ENCODE measurements around the gene DAAM2. TPM values are rescaled to one million over a fixed set of nuclear protein-coding genes. Genes with fewer than 3 reads are reported as not detected.

The DAAM2 gene
- total and polyA plus RNA-seq, 9 of the 15 experiments (the other 6 are each of a cell fraction or from before 2014, with no cell fraction given) = 0.01 to 0.07 TPM; not detected in 7

DNA sequence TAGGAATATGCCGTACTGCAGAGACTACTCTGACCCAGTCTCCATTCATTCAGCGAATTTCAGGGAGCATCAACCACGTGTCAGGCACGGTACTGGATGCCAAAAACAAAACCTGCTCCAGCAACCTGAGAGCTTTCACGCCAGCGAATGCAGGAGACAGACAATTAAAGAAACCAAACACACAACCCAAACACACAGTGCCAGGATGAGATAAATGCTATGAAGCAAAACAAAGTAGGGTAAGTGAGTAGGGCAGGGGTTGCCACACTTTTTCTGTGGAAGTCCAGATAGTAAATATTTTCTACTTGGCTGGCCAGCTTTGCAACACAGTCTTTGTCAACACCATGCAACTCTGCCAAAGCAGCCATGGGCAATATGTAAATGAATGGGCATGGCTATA lies 132.1 kb downstream of the DAAM2 start:
- ATAC-seq (no peak), FAIRE-seq (no peak), DNase-seq (ENCODE audit: extremely low read depth in 1 of 4, low spot score in 3 of 4) (no peak)
- TF ChIP-seq, protein P1, sequence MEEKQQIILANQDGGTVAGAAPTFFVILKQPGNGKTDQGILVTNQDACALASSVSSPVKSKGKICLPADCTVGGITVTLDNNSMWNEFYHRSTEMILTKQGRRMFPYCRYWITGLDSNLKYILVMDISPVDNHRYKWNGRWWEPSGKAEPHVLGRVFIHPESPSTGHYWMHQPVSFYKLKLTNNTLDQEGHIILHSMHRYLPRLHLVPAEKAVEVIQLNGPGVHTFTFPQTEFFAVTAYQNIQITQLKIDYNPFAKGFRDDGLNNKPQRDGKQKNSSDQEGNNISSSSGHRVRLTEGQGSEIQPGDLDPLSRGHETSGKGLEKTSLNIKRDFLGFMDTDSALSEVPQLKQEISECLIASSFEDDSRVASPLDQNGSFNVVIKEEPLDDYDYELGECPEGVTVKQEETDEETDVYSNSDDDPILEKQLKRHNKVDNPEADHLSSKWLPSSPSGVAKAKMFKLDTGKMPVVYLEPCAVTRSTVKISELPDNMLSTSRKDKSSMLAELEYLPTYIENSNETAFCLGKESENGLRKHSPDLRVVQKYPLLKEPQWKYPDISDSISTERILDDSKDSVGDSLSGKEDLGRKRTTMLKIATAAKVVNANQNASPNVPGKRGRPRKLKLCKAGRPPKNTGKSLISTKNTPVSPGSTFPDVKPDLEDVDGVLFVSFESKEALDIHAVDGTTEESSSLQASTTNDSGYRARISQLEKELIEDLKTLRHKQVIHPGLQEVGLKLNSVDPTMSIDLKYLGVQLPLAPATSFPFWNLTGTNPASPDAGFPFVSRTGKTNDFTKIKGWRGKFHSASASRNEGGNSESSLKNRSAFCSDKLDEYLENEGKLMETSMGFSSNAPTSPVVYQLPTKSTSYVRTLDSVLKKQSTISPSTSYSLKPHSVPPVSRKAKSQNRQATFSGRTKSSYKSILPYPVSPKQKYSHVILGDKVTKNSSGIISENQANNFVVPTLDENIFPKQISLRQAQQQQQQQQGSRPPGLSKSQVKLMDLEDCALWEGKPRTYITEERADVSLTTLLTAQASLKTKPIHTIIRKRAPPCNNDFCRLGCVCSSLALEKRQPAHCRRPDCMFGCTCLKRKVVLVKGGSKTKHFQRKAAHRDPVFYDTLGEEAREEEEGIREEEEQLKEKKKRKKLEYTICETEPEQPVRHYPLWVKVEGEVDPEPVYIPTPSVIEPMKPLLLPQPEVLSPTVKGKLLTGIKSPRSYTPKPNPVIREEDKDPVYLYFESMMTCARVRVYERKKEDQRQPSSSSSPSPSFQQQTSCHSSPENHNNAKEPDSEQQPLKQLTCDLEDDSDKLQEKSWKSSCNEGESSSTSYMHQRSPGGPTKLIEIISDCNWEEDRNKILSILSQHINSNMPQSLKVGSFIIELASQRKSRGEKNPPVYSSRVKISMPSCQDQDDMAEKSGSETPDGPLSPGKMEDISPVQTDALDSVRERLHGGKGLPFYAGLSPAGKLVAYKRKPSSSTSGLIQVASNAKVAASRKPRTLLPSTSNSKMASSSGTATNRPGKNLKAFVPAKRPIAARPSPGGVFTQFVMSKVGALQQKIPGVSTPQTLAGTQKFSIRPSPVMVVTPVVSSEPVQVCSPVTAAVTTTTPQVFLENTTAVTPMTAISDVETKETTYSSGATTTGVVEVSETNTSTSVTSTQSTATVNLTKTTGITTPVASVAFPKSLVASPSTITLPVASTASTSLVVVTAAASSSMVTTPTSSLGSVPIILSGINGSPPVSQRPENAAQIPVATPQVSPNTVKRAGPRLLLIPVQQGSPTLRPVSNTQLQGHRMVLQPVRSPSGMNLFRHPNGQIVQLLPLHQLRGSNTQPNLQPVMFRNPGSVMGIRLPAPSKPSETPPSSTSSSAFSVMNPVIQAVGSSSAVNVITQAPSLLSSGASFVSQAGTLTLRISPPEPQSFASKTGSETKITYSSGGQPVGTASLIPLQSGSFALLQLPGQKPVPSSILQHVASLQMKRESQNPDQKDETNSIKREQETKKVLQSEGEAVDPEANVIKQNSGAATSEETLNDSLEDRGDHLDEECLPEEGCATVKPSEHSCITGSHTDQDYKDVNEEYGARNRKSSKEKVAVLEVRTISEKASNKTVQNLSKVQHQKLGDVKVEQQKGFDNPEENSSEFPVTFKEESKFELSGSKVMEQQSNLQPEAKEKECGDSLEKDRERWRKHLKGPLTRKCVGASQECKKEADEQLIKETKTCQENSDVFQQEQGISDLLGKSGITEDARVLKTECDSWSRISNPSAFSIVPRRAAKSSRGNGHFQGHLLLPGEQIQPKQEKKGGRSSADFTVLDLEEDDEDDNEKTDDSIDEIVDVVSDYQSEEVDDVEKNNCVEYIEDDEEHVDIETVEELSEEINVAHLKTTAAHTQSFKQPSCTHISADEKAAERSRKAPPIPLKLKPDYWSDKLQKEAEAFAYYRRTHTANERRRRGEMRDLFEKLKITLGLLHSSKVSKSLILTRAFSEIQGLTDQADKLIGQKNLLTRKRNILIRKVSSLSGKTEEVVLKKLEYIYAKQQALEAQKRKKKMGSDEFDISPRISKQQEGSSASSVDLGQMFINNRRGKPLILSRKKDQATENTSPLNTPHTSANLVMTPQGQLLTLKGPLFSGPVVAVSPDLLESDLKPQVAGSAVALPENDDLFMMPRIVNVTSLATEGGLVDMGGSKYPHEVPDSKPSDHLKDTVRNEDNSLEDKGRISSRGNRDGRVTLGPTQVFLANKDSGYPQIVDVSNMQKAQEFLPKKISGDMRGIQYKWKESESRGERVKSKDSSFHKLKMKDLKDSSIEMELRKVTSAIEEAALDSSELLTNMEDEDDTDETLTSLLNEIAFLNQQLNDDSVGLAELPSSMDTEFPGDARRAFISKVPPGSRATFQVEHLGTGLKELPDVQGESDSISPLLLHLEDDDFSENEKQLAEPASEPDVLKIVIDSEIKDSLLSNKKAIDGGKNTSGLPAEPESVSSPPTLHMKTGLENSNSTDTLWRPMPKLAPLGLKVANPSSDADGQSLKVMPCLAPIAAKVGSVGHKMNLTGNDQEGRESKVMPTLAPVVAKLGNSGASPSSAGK (IDR thresholded peaks at IDR 0.05) = no peak
- TF ChIP-seq DDX20 (tag; IDR thresholded peaks at IDR 0.05; ENCODE audit: low read depth) = no peak
- TF ChIP-seq NFE2L1 (tag; IDR thresholded peaks at IDR 0.05; ENCODE audit: borderline replicate concordance, low read depth) = no peak
- no peak for TF ChIP-seq ZNF780A (CRISPR knock-in tag; IDR thresholded peaks at IDR 0.05)
- no TSS peak for BruUV-seq (replicated peaks)
- Histone ChIP-seq H3K4me3 (no peak overlapping the region), H3K9me3 (replicated peaks; ENCODE audit: control insufficient read depth, insufficient read depth, low read depth, low read length) (peaks cover 5% of the 10 kb centered on the region), H3K27ac (ENCODE audit: extremely low read depth, low read depth, low read length) (no peak overlapping the region), H4K20me1 (replicated peaks; ENCODE audit: control insufficient read depth, insufficient read depth, low read length) (no peaks in the 10 kb centered on the region; the same call in 1 of the 2 replicates), H3K4me1 (replicated peaks in 1 of 2; ENCODE audit: control insufficient read depth in 2 of 2, insufficient read depth in 2 of 2, low read length in 2 of 2) (no peaks in the 10 kb centered on the region), H3K9me1 (ENCODE audit: control insufficient read depth, insufficient read depth, low read length) (no peaks in the 10 kb centered on the region), H2AFZ (ENCODE audit: low read depth, low read length) (no peak overlapping the region), H3K36me3 (ENCODE audit: control insufficient read depth, insufficient read depth, low read length) (peaks cover 6% of the 10 kb centered on the region; the same call in 1 of the 3 replicates), H3K4me2 (ENCODE audit: insufficient read depth, low read length) (no peak overlapping the region), H3K79me2 (ENCODE audit: control insufficient read depth, insufficient read depth, low read length) (no peaks in the 10 kb centered on the region), H3K9ac (ENCODE audit: insufficient read depth in 1 of 2, low read depth in 2 of 2, low read length in 2 of 2) (no peak overlapping the region), H3K27me3 (ENCODE audit: control insufficient read depth in 2 of 2, insufficient read depth in 2 of 2, low read length in 2 of 2) (no peaks in the 10 kb centered on the region; a peak in 1 of 5 replicates)
- WGBS (ENCODE audit: insufficient coverage, low coverage, missing lambda C conversion rate) = 16% methylated on average over 6 of the region's 6 CpGs
- POLR2A ChIA-PET = no interaction called here
- CTCF ChIA-PET (ENCODE audit: low intra/inter-chr PET ratio) = no interaction called here
- in situ Hi-C loops (cut with MboI) = no loop called here
- intact Hi-C loops (cut with micrococcal nuclease) = no loop called here
